ENCODE results near the gene PEF1. TPM values are rescaled to one million over a fixed set of nuclear protein-coding genes. Genes with fewer than 3 reads are reported as not detected.

The PEF1 gene
- total and polyA plus RNA-seq, 2 of the 8 experiments (the other 6 are each of a cell fraction or from before 2014, with no cell fraction given), result 35.2 to 69.2 TPM

DNA sequence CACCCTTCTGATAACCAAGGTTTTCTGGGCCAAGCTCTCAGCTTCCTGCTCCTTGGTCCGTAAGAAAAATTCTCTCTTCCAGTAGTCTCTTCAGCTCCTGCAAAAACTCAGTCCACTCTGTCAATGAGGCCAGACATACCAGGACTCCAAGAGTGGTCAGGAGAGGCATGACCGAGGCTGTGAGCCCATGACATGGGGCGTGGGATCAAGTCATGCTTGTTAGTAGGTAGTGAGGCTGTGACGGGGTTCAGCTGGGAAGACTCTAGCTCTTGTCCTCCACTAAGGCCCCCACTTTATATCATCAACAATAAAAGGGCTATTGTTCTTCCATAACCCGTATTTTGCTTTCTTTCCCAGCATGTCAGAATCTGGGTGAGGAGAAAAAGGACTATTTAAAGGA, 37.3 kb downstream of the PEF1 start:
- H3K79me2 ChIP-seq (ENCODE audit: control insufficient read depth in 1 of 2, insufficient read depth in 2 of 2, low read length in 2 of 2), result no peaks in the 10 kb centered on the region
- no peaks in the 10 kb centered on the region for H3K27me3 ChIP-seq (replicated peaks in 1 of 4; ENCODE audit: control insufficient read depth in 3 of 4, extremely low read depth in 1 of 4, insufficient read depth in 3 of 4, low read length in 3 of 4)
- ChIA-PET CTCF (ENCODE audit: partially characterized antibody) (interaction anchor here (0.6 to 1.7 kb wide), 3 partner anchors 10 to 39 kb away, joined by 3 to 5 read pairs (median 3); partner anchors contain the start of gene HCRTR1), POLR2A (ENCODE audit: partially characterized antibody) (no interaction called here)
- peak in 1 of 2 experiments; percentile 22 for DNase-seq (ENCODE audit: low read depth in 1 of 2, low spot score in 2 of 2)
- H3K23me2 ChIP-seq (ENCODE audit: low read depth, low read length), result no peaks in the 10 kb centered on the region
- H3K18ac ChIP-seq (ENCODE audit: extremely low read depth, low read length), result no peak overlapping the region
- H2AFZ ChIP-seq (ENCODE audit: low read length), result no peak overlapping the region
- no peaks in the 10 kb centered on the region for H3K9me3 ChIP-seq (ENCODE audit: insufficient read depth in 2 of 2, low read depth in 1 of 2, low read length in 1 of 2)
- H3K23ac ChIP-seq (ENCODE audit: insufficient read length), result no peak overlapping the region
- no peak overlapping the region for H3K4me3 ChIP-seq (ENCODE audit: extremely low read depth in 1 of 4, insufficient read depth in 2 of 4, low read depth in 3 of 4, low read length in 4 of 4)
- no peak overlapping the region for H2BK20ac ChIP-seq (ENCODE audit: low read length)
- H3K4ac ChIP-seq (replicated peaks; ENCODE audit: insufficient read length, low read depth, low read length), result no peak overlapping the region
- H3K4me2 ChIP-seq (ENCODE audit: insufficient read depth in 1 of 2, low read depth in 2 of 2, low read length in 2 of 2), result no peak overlapping the region
- FAIRE-seq, result no peak
- TF ChIP-seq RFX5 (IDR thresholded peaks at IDR 0.05; ENCODE audit: borderline replicate concordance, low read depth, low read length) (no peak), FOSL1 (IDR thresholded peaks at IDR 0.05; ENCODE audit: insufficient read depth, low read depth, low read length) (no peak), EZH2 (IDR thresholded peaks at IDR 0.05; ENCODE audit: low read depth, low read length, severe bottlenecking) (no peak), GABPA (IDR thresholded peaks at IDR 0.05; ENCODE audit: borderline replicate concordance, insufficient read depth, low read length) (no peak), SAP30 (IDR thresholded peaks at IDR 0.05; ENCODE audit: insufficient read depth, insufficient replicate concordance, low read length) (no peak), KDM4A (IDR thresholded peaks at IDR 0.05; ENCODE audit: low read depth, low read length, severe bottlenecking) (no peak), GTF2F1 (IDR thresholded peaks at IDR 0.05; ENCODE audit: borderline replicate concordance, low read depth, low read length) (no peak), KDM1A (IDR thresholded peaks at IDR 0.05; ENCODE audit: borderline replicate concordance, low read length) (no peak), PHF8 (conservative IDR thresholded peaks at IDR 0.05; ENCODE audit: low read depth, low read length) (no peak), HDAC2 (IDR thresholded peaks at IDR 0.05; ENCODE audit: borderline replicate concordance in 1 of 2, low read depth in 2 of 2, low read length in 2 of 2) (no peak)
- TF ChIP-seq, protein P1, sequence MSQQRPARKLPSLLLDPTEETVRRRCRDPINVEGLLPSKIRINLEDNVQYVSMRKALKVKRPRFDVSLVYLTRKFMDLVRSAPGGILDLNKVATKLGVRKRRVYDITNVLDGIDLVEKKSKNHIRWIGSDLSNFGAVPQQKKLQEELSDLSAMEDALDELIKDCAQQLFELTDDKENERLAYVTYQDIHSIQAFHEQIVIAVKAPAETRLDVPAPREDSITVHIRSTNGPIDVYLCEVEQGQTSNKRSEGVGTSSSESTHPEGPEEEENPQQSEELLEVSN (IDR thresholded peaks at IDR 0.05), result no peak
- no peak overlapping the region for H3K9ac ChIP-seq (replicated peaks in 1 of 4; ENCODE audit: extremely low read depth in 1 of 4, low read depth in 3 of 4, low read length in 3 of 4)
- H3K27ac ChIP-seq (ENCODE audit: low read depth, low read length), result no peak overlapping the region
- no peak overlapping the region for H4K91ac ChIP-seq (replicated peaks; ENCODE audit: insufficient read length, low read length)
- no peak overlapping the region for H2AK5ac ChIP-seq (ENCODE audit: low read depth, low read length)
- H2BK15ac ChIP-seq (ENCODE audit: low read length), result no peak overlapping the region
- H4K5ac ChIP-seq (ENCODE audit: insufficient read length, low read depth, low read length), result no peak overlapping the region
- H4K8ac ChIP-seq (ENCODE audit: extremely low read depth, insufficient read depth, low read length), result no peak overlapping the region
- no peaks in the 10 kb centered on the region for H3K79me1 ChIP-seq (ENCODE audit: low read depth, low read length)
- WGBS, 2 experiments (ENCODE audit: extremely low coverage in 1 of 2, insufficient coverage in 1 of 2, insufficient read length in 1 of 2, insufficient replicate concordance in 2 of 2, low coverage in 1 of 2, low lambda C conversion rate in 2 of 2, missing lambda C conversion rate in 1 of 2), result 88% methylated on average over 5 of the region's 5 CpGs; no CpG with 5 or more reads in 1 of the 2 experiments
- no peak overlapping the region for H3K14ac ChIP-seq (ENCODE audit: insufficient read length)
- no peaks in the 10 kb centered on the region for H3K36me3 ChIP-seq (ENCODE audit: control insufficient read depth in 2 of 4, insufficient read depth in 4 of 4, low read length in 3 of 4)
- H2BK120ac ChIP-seq (replicated peaks; ENCODE audit: low read depth, low read length), result no peak overlapping the region
- H4K20me1 ChIP-seq (replicated peaks in 1 of 2; ENCODE audit: control insufficient read depth in 1 of 2, insufficient read depth in 2 of 2, low read length in 2 of 2), result no peaks in the 10 kb centered on the region
- no peak overlapping the region for H2BK5ac ChIP-seq (ENCODE audit: low read depth, low read length)
- H2BK12ac ChIP-seq (ENCODE audit: low read depth, low read length), result no peak overlapping the region
- no peaks in the 10 kb centered on the region for H3K4me1 ChIP-seq (replicated peaks in 1 of 4; ENCODE audit: control insufficient read depth in 3 of 4, insufficient read depth in 4 of 4, low read length in 3 of 4)
- H3K56ac ChIP-seq (replicated peaks; ENCODE audit: insufficient read length, low read depth, low read length), result no peak overlapping the region
